ENCODE results near the gene FOXO6. TPM values are rescaled to one million over a fixed set of nuclear protein-coding genes. Genes with fewer than 3 reads are reported as not detected.
A peak's percentile ranks its signal among the peaks of the same experiment; 100 is the strongest.

The FOXO6 gene
- total and polyA plus RNA-seq, 7 donors, result 0.42 to 8.6 (median 0.88) TPM

- Histone ChIP-seq H3K4me3 (no peak overlapping the region), H3K9me3 (no peaks in the 10 kb centered on the region), H3K36me3 (ENCODE audit: insufficient read depth in 1 of 2, low read depth in 1 of 2) (no peaks in the 10 kb centered on the region), H3K27me3 (ENCODE audit: insufficient read depth in 3 of 3, low read length in 2 of 3) (peaks cover 0 to 3% (median 0%) of the 10 kb centered on the region in 3 donors), H3K27ac (no peak overlapping the region), H3K4me1 (peaks cover 33% of the 10 kb centered on the region)
- 77 to 88% (median 80%) methylated on average over 10 of the region's 10 CpGs for WGBS, 3 donors
- no peak for ATAC-seq
- intact Hi-C loops (cut with DNase I), result no loop called here
- no peak for DNase-seq
- no peak for TF ChIP-seq CTCF (IDR thresholded peaks at IDR 0.05)
Measured at GRCh38 chr1:41394369-41394744, 33.1 kb downstream of the FOXO6 start.

GRCh38 chr1:41394959-41395956 lies 34.0 kb downstream of the FOXO6 start:
- peak overlapping the region; percentile 71 for H3K27ac ChIP-seq
- intact Hi-C loops (cut with DNase I), result loop anchor here in 1 of 2 donors (5.0 kb wide), 1 partner anchor 33 kb away; the partner anchor contains the start of gene FOXO6

GRCh38 chr1:41396084-41396483 lies 34.9 kb downstream of the FOXO6 start:
- intact Hi-C loops (cut with DNase I), result loop anchor here in 1 of 2 donors (5.0 kb wide), 1 partner anchor 34 kb away; the partner anchor contains the start of gene FOXO6

More at GRCh38 chr1:41394959-41395956, 34.0 kb downstream of the FOXO6 start:
- peaks cover 40% of the 10 kb centered on the region for H3K4me1 ChIP-seq
- DNase-seq (no peak), ATAC-seq (no peak)
- peaks cover 0 to 3% (median 0%) of the 10 kb centered on the region in 3 donors for H3K27me3 ChIP-seq (ENCODE audit: insufficient read depth in 3 of 3, low read length in 2 of 3)
- no peaks in the 10 kb centered on the region for H3K9me3 ChIP-seq
- no peak overlapping the region for H3K4me3 ChIP-seq
- no peak for TF ChIP-seq CTCF (IDR thresholded peaks at IDR 0.05)
- 60 to 68% (median 65%) methylated on average over 11 to 14 of the region's 14 CpGs for WGBS, 3 donors
- no peaks in the 10 kb centered on the region for H3K36me3 ChIP-seq (ENCODE audit: insufficient read depth in 1 of 2, low read depth in 1 of 2)

GRCh38 chr1:41397020-41397419 lies 35.8 kb downstream of the FOXO6 start:
- Histone ChIP-seq H3K9me3 (no peaks in the 10 kb centered on the region), H3K4me1 (peaks cover 40% of the 10 kb centered on the region), H3K27me3 (ENCODE audit: insufficient read depth in 3 of 3, low read length in 2 of 3) (peaks cover 0 to 3% (median 0%) of the 10 kb centered on the region in 3 donors), H3K36me3 (ENCODE audit: insufficient read depth in 1 of 2, low read depth in 1 of 2) (no peaks in the 10 kb centered on the region), H3K4me3 (no peak overlapping the region), H3K27ac (peak overlapping the region; percentile 75)
- intact Hi-C loops (cut with DNase I), result loop anchor here in 1 of 2 donors (5.0 kb wide), 1 partner anchor 35 kb away; the partner anchor contains the start of gene FOXO6
- 53 to 76% (median 56%) methylated on average over 5 of the region's 5 CpGs for WGBS, 3 donors
- no peak for TF ChIP-seq CTCF (IDR thresholded peaks at IDR 0.05)
- no peak for ATAC-seq
- DNase-seq, result no peak

More at GRCh38 chr1:41396084-41396483, 34.9 kb downstream of the FOXO6 start:
- TF ChIP-seq CTCF (IDR thresholded peaks at IDR 0.05), result no peak
- Histone ChIP-seq H3K27ac (peak overlapping the region; percentile 71), H3K27me3 (ENCODE audit: insufficient read depth in 3 of 3, low read length in 2 of 3) (peaks cover 0 to 3% (median 0%) of the 10 kb centered on the region in 3 donors), H3K4me3 (no peak overlapping the region), H3K36me3 (ENCODE audit: insufficient read depth in 1 of 2, low read depth in 1 of 2) (no peaks in the 10 kb centered on the region), H3K9me3 (no peaks in the 10 kb centered on the region), H3K4me1 (peaks cover 40% of the 10 kb centered on the region)
- DNase-seq (no peak), ATAC-seq (peak; percentile 20 to 60 (median 51))
- WGBS, 3 donors, result 14 to 22% (median 16%) methylated on average over 14 of the region's 14 CpGs
